H9 (cell line): Measurements from ENCODE around the gene ALCAM. TPM values are rescaled to one million over a fixed set of nuclear protein-coding genes. Genes with fewer than 3 reads are reported as not detected.

ENCODE experiments used
- DNase-seq: peaks from one replicate; pipeline ENCODE4 v3.0.0-alpha.2; 2017
- H2AFZ ChIP-seq: one replicate; pipeline ENCODE4 v1.6.1; 2013; ENCODE audit warnings: mild to moderate bottlenecking, low read length, control low read depth, moderate library complexity
- H2AK5ac ChIP-seq: 2 replicates; pipeline ENCODE4 v1.6.1; 2013; ENCODE audit warnings: low read length, control low read depth, mixed read lengths; ENCODE audit not compliant: insufficient read length
- H2BK120ac ChIP-seq: one replicate; pipeline ENCODE4 v1.6.1; 2013; ENCODE audit warnings: low read depth, mild to moderate bottlenecking, low read length, control low read depth, inconsistent platforms; ENCODE audit not compliant: poor library complexity, severe bottlenecking
- H2BK12ac ChIP-seq: 2 replicates; pipeline ENCODE4 v1.6.1; 2013; ENCODE audit warnings: low read length, control low read depth, mixed read lengths, low read depth; ENCODE audit not compliant: insufficient read length
- H2BK15ac ChIP-seq: 2 replicates; pipeline ENCODE4 v1.6.1; 2013; ENCODE audit warnings: low read depth, low read length, control low read depth
- H2BK20ac ChIP-seq: one replicate; pipeline ENCODE4 v1.6.1; 2013; ENCODE audit warnings: low read depth, mild to moderate bottlenecking, low read length, control low read depth, inconsistent platforms; ENCODE audit not compliant: poor library complexity, severe bottlenecking
- H2BK5ac ChIP-seq: 2 replicates; pipeline ENCODE4 v1.6.1; 2013; ENCODE audit warnings: low read length, control low read depth, mixed read lengths; ENCODE audit not compliant: insufficient read length
- H3K14ac ChIP-seq: 2 replicates; pipeline ENCODE4 v1.6.1; 2013; ENCODE audit warnings: low read length, control low read depth; ENCODE audit not compliant: insufficient read depth
- H3K18ac ChIP-seq: 2 replicates; pipeline ENCODE4 v1.6.1; 2013; ENCODE audit warnings: low read depth, mild to moderate bottlenecking, mixed read lengths, low read length, control low read depth; ENCODE audit not compliant: insufficient read length
- H3K23ac ChIP-seq: 2 replicates; pipeline ENCODE4 v1.6.1; 2013; ENCODE audit warnings: low read length, control low read depth, mixed read lengths, low read depth; ENCODE audit not compliant: insufficient read length
- H3K23me2 ChIP-seq: 2 replicates; pipeline ENCODE4 v1.6.1; 2013; ENCODE audit warnings: low read depth, mild to moderate bottlenecking, mixed read lengths, low read length, control low read depth; ENCODE audit not compliant: insufficient read length, poor library complexity, severe bottlenecking
- H3K27ac ChIP-seq: 2 replicates; pipeline ENCODE4 v1.5.1; 2013; ENCODE audit warnings: low read length, control low read depth, mixed read lengths, low read depth; ENCODE audit not compliant: insufficient read length
- H3K27me3 ChIP-seq: 2 replicates; pipeline ENCODE4 v1.6.1; 2013; ENCODE audit warnings: low read length, control low read depth, inconsistent platforms; ENCODE audit not compliant: insufficient read depth
- H3K4ac ChIP-seq: 2 replicates; pipeline ENCODE4 v1.6.1; 2013; ENCODE audit warnings: low read depth, mild to moderate bottlenecking, control low read depth, inconsistent platforms, low read length, moderate library complexity
- H3K4me1 ChIP-seq: 2 replicates; pipeline ENCODE4 v1.6.1; 2013; ENCODE audit warnings: low read length, control low read depth, inconsistent platforms; ENCODE audit not compliant: insufficient read depth
- H3K4me2 ChIP-seq: 2 replicates; pipeline ENCODE4 v1.6.1; 2013; ENCODE audit warnings: low read length, control low read depth, mixed read lengths; ENCODE audit not compliant: insufficient read length, insufficient read depth
- H3K56ac ChIP-seq: 2 replicates; pipeline ENCODE4 v1.6.1; 2013; ENCODE audit warnings: low read depth, mild to moderate bottlenecking, mixed read lengths, low read length, control low read depth; ENCODE audit not compliant: insufficient read length
- H3K79me1 ChIP-seq: 2 replicates; pipeline ENCODE4 v1.6.1; 2013; ENCODE audit warnings: low read depth, mild to moderate bottlenecking, moderate library complexity, low read length, control low read depth, inconsistent platforms; ENCODE audit not compliant: insufficient read depth, poor library complexity, severe bottlenecking
- H3K79me2 ChIP-seq: 2 replicates; pipeline ENCODE4 v1.6.1; 2013; ENCODE audit warnings: low read length, control low read depth, inconsistent platforms; ENCODE audit not compliant: insufficient read depth
- H3K9ac ChIP-seq: 2 replicates; pipeline ENCODE4 v1.6.1; 2013; ENCODE audit warnings: low read length, control low read depth, mixed read lengths; ENCODE audit not compliant: insufficient read length; ENCODE audit errors: extremely low read depth
- H3K9me3 ChIP-seq: one replicate; pipeline ENCODE4 v1.6.1; 2013; ENCODE audit warnings: low read depth, low read length, inconsistent platforms; ENCODE audit not compliant: control insufficient read depth
- H3T11ph ChIP-seq: one replicate; pipeline ENCODE4 v1.6.1; 2013; ENCODE audit warnings: mild to moderate bottlenecking, low read length, control low read depth, inconsistent platforms
- H4K20me1 ChIP-seq: one replicate; pipeline ENCODE4 v1.6.1; 2013; ENCODE audit not compliant: control insufficient read depth, insufficient read length, insufficient read depth
- H4K5ac ChIP-seq: 2 replicates; pipeline ENCODE4 v1.6.1; 2013; ENCODE audit warnings: low read depth, mild to moderate bottlenecking, mixed read lengths, low read length, control low read depth; ENCODE audit not compliant: insufficient read length
- H4K8ac ChIP-seq: replicated peaks from 2 replicates; pipeline ENCODE4 v1.6.1; 2013; ENCODE audit warnings: low read length, control low read depth, mixed read lengths, low read depth; ENCODE audit not compliant: insufficient read length
- H4K91ac ChIP-seq: 2 replicates; pipeline ENCODE4 v1.6.1; 2013; ENCODE audit warnings: low read depth, mild to moderate bottlenecking, moderate library complexity, mixed read lengths, low read length, control low read depth; ENCODE audit not compliant: insufficient read length
- H3K27ac Mint-ChIP-seq, 3 experiments: 2 replicates in 2 of 3; 3 replicates in 1 of 3; pipeline ENCODE4 v1.8.0; 2020 to 2021; ENCODE audit warnings: mixed read lengths in 3 of 3, mild to moderate bottlenecking in 1 of 3, moderate library complexity in 1 of 3
- H3K27me3 Mint-ChIP-seq: 2 replicates; pipeline ENCODE4 v1.8.0; 2021; ENCODE audit warnings: low read depth, mild to moderate bottlenecking, moderate library complexity, mixed read lengths
- H3K36me3 Mint-ChIP-seq, 3 experiments: 2 replicates in 2 of 3; 3 replicates in 1 of 3; pipeline ENCODE4 v1.8.0; 2020 to 2021; ENCODE audit warnings: low read depth in 3 of 3, mixed read lengths in 3 of 3; ENCODE audit not compliant: insufficient read depth in 1 of 3
- H3K4me1 Mint-ChIP-seq, 2 experiments: 2 replicates each; pipeline ENCODE4 v1.8.0; 2020; ENCODE audit warnings: mixed read lengths in 2 of 2
- H3K4me3 Mint-ChIP-seq, 2 experiments: 2 replicates in 1 of 2; 3 replicates in 1 of 2; pipeline ENCODE4 v1.8.0; 2020 to 2021; ENCODE audit warnings: mild to moderate bottlenecking in 2 of 2, mixed read lengths in 2 of 2, moderate library complexity in 1 of 2
- H3K9me3 Mint-ChIP-seq, 2 experiments: 2 replicates in 1 of 2; 3 replicates in 1 of 2; pipeline ENCODE4 v1.8.0; 2020; ENCODE audit warnings: mild to moderate bottlenecking in 2 of 2, mixed read lengths in 2 of 2, moderate library complexity in 1 of 2
- WGBS: extraction: QIAGEN DNeasy Blood & Tissue Kit; methylation state at CpG from one replicate; pipeline ENCODE4 v1.1.7; 2013; ENCODE audit warnings: missing lambda C conversion rate, low lambda C conversion rate, mixed read lengths; ENCODE audit not compliant: insufficient read length; ENCODE audit errors: extremely low coverage; 5-methylcytosine and 5-hydroxymethylcytosine counted together
- total RNA-seq: library from RNA; stranded (reverse); gene quantifications from 2 replicates; pipeline ENCODE4 v1.2.1, GENCODE V29; 2021
- TF ChIP-seq, protein P1 (sequence below): fragments of 200-600 bp; sonication (generic); conservative IDR thresholded peaks from 3 replicates; pipeline ENCODE4 v1.8.0; 2021; ENCODE audit warnings: antibody characterized with exemption, mild to moderate bottlenecking

The ALCAM gene
- total RNA-seq, 1 experiment from 2014 or later, result 43.7 TPM

DNA sequence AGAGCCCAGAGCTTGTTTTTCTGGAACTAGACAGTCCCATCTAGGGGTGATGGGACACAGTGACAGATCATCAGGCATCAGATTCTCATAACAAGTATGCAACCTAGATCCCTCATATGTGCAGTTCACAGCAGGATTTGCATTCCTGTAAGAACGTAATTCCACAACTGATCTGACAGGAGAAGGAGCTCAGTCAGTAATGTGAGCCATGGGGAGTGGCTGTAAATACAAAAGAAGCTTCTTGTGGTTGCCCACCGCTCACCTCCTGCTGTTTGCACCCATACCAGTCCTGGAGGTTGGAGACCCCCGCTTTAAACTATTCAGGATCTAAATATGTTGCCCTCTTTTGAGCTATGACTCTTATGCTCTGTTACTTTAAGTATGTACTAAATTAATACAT is 167.3 kb downstream of the ALCAM start:
- Mint-ChIP-seq H3K27me3 (no peaks in the 10 kb centered on the region), H3K4me1 (0 out of 4 replicates have a peak, but pooled peaks cover 0 to 4% of the 10 kb centered on the region in 2 experiments), H3K36me3 (peaks cover 3 to 7% (median 5%) of the 10 kb centered on the region in 3 experiments; a peak in 4 of 7 replicates), H3K27ac (no peak overlapping the region; a peak in 2 of 7 replicates), H3K9me3 (no peaks in the 10 kb centered on the region), H3K4me3 (no peak overlapping the region)
- Histone ChIP-seq H3K4ac (no peak overlapping the region), H3K9me3 (no peaks in the 10 kb centered on the region), H3K14ac (no peak overlapping the region), H3K4me2 (no peak overlapping the region), H3K27ac (no peak overlapping the region), H2BK120ac (no peak overlapping the region), H2BK12ac (no peak overlapping the region), H3K23ac (no peak overlapping the region), H2AK5ac (no peak overlapping the region), H3K79me1 (no peaks in the 10 kb centered on the region), H3K23me2 (no peaks in the 10 kb centered on the region), H4K20me1 (no peaks in the 10 kb centered on the region), H3K18ac (no peak overlapping the region), H2BK15ac (no peak overlapping the region), H3T11ph (no peak overlapping the region), H4K91ac (no peak overlapping the region), H3K27me3 (no peaks in the 10 kb centered on the region), H2AFZ (no peak overlapping the region), H2BK5ac (no peak overlapping the region), H3K79me2 (no peaks in the 10 kb centered on the region), H3K56ac (no peak overlapping the region), H4K8ac (no peak overlapping the region), H3K9ac (no peak overlapping the region), H4K5ac (no peak overlapping the region), H3K4me1 (0 out of 2 replicates have a peak, but pooled peaks cover 1% of the 10 kb centered on the region), H2BK20ac (no peak overlapping the region)
- WGBS, result no CpG with 5 or more reads among the region's 3 CpGs
- DNase-seq, result no peak
- TF ChIP-seq, protein P1, sequence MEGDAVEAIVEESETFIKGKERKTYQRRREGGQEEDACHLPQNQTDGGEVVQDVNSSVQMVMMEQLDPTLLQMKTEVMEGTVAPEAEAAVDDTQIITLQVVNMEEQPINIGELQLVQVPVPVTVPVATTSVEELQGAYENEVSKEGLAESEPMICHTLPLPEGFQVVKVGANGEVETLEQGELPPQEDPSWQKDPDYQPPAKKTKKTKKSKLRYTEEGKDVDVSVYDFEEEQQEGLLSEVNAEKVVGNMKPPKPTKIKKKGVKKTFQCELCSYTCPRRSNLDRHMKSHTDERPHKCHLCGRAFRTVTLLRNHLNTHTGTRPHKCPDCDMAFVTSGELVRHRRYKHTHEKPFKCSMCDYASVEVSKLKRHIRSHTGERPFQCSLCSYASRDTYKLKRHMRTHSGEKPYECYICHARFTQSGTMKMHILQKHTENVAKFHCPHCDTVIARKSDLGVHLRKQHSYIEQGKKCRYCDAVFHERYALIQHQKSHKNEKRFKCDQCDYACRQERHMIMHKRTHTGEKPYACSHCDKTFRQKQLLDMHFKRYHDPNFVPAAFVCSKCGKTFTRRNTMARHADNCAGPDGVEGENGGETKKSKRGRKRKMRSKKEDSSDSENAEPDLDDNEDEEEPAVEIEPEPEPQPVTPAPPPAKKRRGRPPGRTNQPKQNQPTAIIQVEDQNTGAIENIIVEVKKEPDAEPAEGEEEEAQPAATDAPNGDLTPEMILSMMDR, result no peak
